Measurements from ENCODE around the gene EFCAB13. TPM values are rescaled to one million over a fixed set of nuclear protein-coding genes. Genes with fewer than 3 reads are reported as not detected.
"Not testable (repeated sequence)": the region's sequence is repeated elsewhere in the genome, so short reads cannot be mapped to it uniquely, and the experiment has no call there.

EFCAB13 gene
- polyA plus RNA-seq, 10 donors: 1.9 to 8.5 (median 3.8) TPM

DNA sequence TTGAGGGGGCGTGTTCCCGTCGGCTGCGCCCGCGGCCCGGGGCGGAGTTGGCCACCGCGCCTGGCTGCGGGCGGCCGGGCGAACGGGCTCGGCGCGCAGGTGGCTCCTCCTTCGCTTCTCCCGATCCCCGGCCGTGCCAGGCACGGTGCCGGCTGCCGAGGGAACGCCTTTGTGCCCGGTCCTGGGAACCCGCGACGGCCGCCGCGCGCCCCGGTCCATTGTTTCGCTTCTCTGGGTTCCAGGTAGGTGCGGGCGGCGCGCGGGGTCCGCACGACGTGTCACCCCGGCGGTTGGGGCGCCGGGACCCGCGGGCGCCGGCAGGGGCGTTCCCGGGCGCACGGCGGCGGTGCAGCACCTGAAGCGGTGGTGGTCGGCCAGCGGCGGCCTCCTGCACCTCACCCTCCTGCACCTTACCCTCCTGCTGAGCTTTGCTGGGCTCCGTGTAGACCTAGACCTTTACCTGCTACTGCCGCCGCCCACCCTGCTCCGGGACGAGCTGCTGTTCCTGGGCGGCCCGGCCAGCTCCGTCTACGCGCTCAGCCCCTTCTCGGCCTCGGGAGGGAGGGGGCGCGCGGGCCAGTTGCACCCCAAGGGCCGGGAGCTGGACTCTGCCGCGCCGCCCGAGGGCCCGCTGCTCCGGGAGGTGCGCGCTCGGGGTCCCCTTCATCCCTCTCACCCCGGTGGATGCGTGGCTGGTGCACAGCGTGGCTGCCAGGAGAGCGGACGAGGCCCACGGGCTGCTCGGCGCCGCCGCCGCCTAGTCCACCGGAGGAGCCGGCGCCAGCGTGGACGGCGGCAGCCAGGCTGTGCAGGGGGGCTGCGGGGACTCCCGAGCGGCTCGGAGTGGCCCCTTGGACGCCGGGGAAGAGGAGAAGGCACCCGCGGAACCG is 99.9 kb downstream of the EFCAB13 start:
- peak in 1 of 3 donors; percentile 39 for DNase-seq

DNA sequence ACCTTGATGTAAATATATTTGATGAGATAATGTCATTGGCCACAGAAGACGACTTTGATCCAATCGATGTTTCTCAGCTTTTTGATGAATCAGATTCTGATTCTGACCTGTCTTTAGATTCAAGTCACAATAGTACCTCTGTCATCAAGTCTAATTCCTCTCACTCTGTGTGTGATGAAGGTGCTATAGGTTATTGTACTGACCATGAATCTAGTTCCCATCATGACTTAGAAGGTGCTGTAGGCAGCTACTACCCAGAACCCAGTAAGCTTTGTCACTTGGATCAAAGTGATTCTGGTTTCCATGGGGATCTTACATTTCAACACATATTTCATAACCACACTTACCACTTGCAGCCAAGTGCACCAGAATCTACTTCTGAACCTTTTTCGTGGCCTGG is 101.5 kb downstream of the EFCAB13 start:
- DNase-seq: not testable (repeated sequence)

GRCh38 chr17:47425887-47426635 is 102.3 kb downstream of the EFCAB13 start:
- not testable (repeated sequence) for DNase-seq

DNA sequence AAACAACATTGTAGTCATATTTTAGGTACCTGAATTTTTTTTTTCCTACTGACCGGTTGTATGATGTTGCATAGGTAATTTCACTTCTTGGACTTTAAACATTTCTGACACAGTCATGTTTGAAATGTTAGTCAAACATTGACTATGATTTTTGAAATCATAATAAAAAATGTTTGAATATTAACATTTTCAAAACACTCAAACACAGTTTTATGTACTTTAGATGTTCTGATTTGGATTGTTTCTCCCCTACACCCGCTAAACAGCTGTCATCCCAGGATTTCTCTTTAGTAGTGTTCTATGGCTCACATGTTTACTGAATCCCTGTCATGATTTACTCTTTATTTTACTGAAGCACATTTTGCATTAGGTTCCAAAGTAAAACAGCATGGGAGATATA is 104.2 kb downstream of the EFCAB13 start:
- DNase-seq: no peak

GRCh38 chr17:47432240-47432639 is 108.5 kb downstream of the EFCAB13 start:
- DNase-seq: not testable (repeated sequence)

DNA sequence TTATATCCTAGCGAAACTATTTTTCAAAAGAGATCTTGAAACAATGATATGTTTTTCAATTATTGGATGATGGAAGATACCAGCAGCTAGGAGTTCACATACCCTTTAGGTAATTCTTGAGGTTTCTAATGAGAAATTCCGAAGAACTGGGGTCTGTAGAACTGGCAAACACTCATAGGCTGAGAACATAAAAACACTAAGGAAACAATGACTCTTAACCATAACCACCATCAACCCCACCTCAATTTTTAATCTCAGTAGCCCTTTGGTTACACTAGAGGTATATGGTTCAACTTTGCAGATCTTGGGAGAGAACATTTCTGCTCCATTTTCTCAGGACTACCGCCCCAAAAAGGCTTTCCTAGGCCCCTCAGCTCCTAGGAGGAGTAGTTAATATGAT is 141.4 kb downstream of the EFCAB13 start:
- DNase-seq: no peak

GRCh38 chr17:47466976-47467375 is 143.2 kb downstream of the EFCAB13 start:
- DNase-seq: not testable (repeated sequence)

GRCh38 chr17:47470836-47471235 is 147.1 kb downstream of the EFCAB13 start:
- no peak for DNase-seq

- not testable (repeated sequence) for DNase-seq
Measured at GRCh38 chr17:47472073-47472472, 148.3 kb downstream of the EFCAB13 start.

Other genes starting within 250 kb of the EFCAB13 start
- gene CDC27, start 134.7 kb upstream of the EFCAB13 start, polyA plus RNA-seq (ENCODE audit: insufficient read length in 10 of 10): 10 to 100 TPM; 38.7 to 62.6 (median 52.7) TPM
- gene MYL4, start 114.6 kb upstream of the EFCAB13 start, polyA plus RNA-seq (ENCODE audit: insufficient read length in 10 of 10): 1,000 to 10,000 TPM in 9 of 10 donors, 100 to 1,000 TPM in 1; 923 to 1,786 (median 1,417) TPM
- 10 to 100 TPM; 12.8 to 20.9 (median 14.5) TPM for gene ITGB3, start 70.1 kb upstream of the EFCAB13 start, polyA plus RNA-seq (ENCODE audit: insufficient read length in 10 of 10)
- 100 to 1,000 TPM in 8 of 10 donors, 10 to 100 TPM in 2; 95.5 to 180 (median 127) TPM for gene NPEPPS, start 207.2 kb downstream of the EFCAB13 start, polyA plus RNA-seq (ENCODE audit: insufficient read length in 10 of 10)

All from muscle of back (tissue), 11 donors.